NT2/D1 (cell line): ENCODE measurements around the gene TRPV5.

Source experiments
- SUZ12 ChIP-seq: IDR thresholded peaks from 2 replicates; pipeline ENCODE4 v1.6.1; 2011; ENCODE audit not compliant: insufficient read length, insufficient read depth; ENCODE audit errors: extremely low read depth
- YY1 ChIP-seq: IDR thresholded peaks from 2 replicates; pipeline ENCODE4 v1.6.1; 2011; ENCODE audit not compliant: insufficient read length, insufficient read depth
- ZNF274 ChIP-seq: IDR thresholded peaks from 2 replicates; pipeline ENCODE4 v1.6.1; 2011; ENCODE audit warnings: mild to moderate bottlenecking, low read depth, low read length

DNA sequence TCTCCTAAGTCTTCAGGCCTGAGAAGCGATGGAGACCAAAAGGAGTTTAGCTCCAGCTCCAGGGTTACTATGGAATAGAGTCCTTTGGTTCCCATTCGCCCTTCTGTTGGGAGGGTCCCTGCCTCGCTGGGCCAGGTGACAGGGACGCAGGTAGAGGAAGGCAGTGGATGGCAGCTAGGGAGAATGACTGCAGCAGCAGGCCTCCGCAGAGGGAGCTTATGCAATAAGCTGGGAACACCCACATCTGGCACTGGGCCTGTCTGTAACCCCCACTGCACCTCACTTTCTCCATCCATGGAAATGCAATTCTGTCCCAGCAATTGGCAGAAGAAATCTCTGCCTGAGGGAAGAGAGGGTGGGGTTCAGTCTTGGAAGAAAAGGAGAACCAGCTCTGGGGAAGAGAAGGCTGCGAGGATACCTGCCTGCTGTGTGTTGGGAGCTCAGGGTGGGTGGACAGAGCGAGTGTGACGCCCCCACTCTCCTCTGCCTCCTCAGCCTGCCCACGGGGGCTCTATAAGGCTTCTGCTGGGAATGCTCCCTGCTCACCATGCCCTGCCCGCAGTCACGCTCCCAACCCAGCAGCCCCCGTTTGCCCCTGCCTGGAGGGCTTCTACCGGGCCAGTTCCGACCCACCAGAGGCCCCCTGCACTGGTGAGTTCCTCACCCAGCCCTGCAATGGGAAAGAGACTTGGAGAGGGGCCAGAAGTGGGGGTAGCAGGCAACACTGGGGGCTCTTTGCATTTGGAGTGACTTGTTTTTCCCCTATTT lies 68.4 kb downstream of the TRPV5 start:
- no peak for TF ChIP-seq ZNF274
- TF ChIP-seq YY1 = no peak
- TF ChIP-seq SUZ12 = no peak
